Measurements from ENCODE around the gene NME4.

The NME4 gene

GRCh38 chr16:370979-371514 is 26.0 kb upstream of the NME4 start:
- H3K4me1 ChIP-seq (ENCODE audit: insufficient read depth, poor library complexity, severe bottlenecking) = peaks cover 2% of the 10 kb centered on the region
- TF ChIP-seq CTCF (IDR thresholded peaks at IDR 0.05; ENCODE audit: poor library complexity, severe bottlenecking) = no peak
- no peak for DNase-seq (ENCODE audit: low spot score)
- peak overlapping the region; percentile 47 for H3K27ac ChIP-seq (ENCODE audit: poor library complexity, severe bottlenecking)
- H3K36me3 ChIP-seq (ENCODE audit: low read depth) = peaks cover 22% of the 10 kb centered on the region
- H3K4me3 ChIP-seq (ENCODE audit: severe bottlenecking) = peak overlapping the region; percentile 12
- H3K9me3 ChIP-seq (ENCODE audit: severe bottlenecking) = no peaks in the 10 kb centered on the region
- ATAC-seq (ENCODE audit: low read depth) = no peak
- H3K27me3 ChIP-seq (ENCODE audit: insufficient read depth, poor library complexity, severe bottlenecking) = no peaks in the 10 kb centered on the region

DNA sequence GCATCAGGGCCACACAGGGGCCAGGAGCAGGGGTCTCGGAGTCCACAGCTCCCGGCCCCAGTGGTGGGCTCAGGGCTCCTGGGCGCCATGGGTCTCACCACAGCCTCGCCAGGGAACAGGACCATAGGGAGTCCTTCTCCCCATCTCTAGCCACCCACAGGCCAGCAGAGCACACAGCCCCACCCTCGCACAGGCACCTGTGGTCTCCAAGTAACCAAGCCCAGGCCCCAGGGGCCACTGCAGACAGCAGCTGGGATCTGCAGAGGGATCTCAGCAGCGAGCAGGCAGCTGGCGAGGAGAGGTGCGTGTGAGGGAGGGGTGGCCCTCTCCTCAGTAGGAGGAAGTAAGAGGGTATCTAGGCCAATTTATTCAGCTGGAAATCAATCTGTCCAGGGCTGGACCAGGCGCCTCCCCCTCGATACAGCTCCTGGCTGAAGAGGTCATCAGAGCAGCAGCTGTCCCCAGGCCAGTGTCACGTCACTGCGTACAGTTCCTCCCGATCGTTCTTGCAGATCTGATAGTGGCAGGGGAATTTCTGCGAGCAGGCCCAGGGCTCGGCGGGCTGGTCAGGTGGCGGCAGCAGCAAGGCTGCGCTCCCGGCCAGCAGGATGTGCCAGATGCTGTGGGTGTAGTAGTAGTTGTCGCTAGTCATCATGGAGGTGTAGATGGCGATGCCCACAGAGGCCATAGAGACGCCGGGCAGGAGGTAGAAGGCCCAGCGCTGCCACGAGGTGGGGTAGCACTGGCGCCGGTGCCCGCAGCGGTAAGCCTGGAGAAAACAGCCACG is 25.3 kb upstream of the NME4 start:
- no peak for DNase-seq (ENCODE audit: low spot score)
- H3K9me3 ChIP-seq (ENCODE audit: severe bottlenecking) = no peaks in the 10 kb centered on the region
- H3K27me3 ChIP-seq (ENCODE audit: insufficient read depth, poor library complexity, severe bottlenecking) = no peaks in the 10 kb centered on the region
- peaks cover 2% of the 10 kb centered on the region for H3K4me1 ChIP-seq (ENCODE audit: insufficient read depth, poor library complexity, severe bottlenecking)
- no peak for TF ChIP-seq CTCF (IDR thresholded peaks at IDR 0.05; ENCODE audit: poor library complexity, severe bottlenecking)
- peak overlapping the region; percentile 47 for H3K27ac ChIP-seq (ENCODE audit: poor library complexity, severe bottlenecking)
- peaks cover 22% of the 10 kb centered on the region for H3K36me3 ChIP-seq (ENCODE audit: low read depth)
- no peak for ATAC-seq (ENCODE audit: low read depth)
- H3K4me3 ChIP-seq (ENCODE audit: severe bottlenecking) = no peak overlapping the region

DNA sequence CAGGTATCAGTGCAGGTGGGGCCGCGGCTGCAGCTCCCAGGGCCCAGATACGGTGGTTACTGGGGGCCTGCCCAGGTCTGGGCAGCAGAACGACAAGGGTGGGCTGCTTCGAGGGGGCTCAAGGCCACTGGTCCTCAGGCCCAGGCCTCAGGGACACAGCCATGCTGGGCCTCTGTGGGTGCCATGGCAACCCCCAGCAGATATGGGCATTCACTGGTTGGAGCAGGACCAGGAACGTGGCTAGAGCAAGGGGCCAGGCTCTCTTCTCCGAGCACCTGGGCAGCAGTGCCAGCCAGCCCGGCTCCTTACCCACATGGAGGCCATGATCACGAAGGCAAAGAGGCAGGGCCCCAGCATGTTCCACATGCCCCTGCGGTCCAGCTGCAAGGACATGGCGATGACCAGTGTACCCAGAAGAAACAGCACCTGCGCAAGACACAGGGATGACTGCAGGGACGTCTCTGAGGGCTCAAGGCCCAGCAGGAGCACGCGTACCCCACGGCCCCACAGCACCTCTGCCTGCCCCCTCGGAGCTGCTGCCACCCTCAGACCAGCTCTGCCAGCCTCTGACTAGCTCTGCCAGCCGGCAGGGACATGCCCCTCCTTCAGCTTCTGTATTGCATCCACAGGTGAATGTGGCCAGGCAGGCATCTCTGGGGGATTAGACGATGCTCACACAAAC is 24.6 kb upstream of the NME4 start:
- no peak for TF ChIP-seq CTCF (IDR thresholded peaks at IDR 0.05; ENCODE audit: poor library complexity, severe bottlenecking)
- no peak for ATAC-seq (ENCODE audit: low read depth)
- H3K27ac ChIP-seq (ENCODE audit: poor library complexity, severe bottlenecking) = no peak overlapping the region
- peaks cover 22% of the 10 kb centered on the region for H3K36me3 ChIP-seq (ENCODE audit: low read depth)
- DNase-seq (ENCODE audit: low spot score) = peak; percentile 47
- H3K27me3 ChIP-seq (ENCODE audit: insufficient read depth, poor library complexity, severe bottlenecking) = no peaks in the 10 kb centered on the region
- no peak overlapping the region for H3K4me3 ChIP-seq (ENCODE audit: severe bottlenecking)
- no peaks in the 10 kb centered on the region for H3K9me3 ChIP-seq (ENCODE audit: severe bottlenecking)
- peaks cover 2% of the 10 kb centered on the region for H3K4me1 ChIP-seq (ENCODE audit: insufficient read depth, poor library complexity, severe bottlenecking)

GRCh38 chr16:373020-373598 is 23.9 kb upstream of the NME4 start:
- no peaks in the 10 kb centered on the region for H3K27me3 ChIP-seq (ENCODE audit: insufficient read depth, poor library complexity, severe bottlenecking)
- H3K36me3 ChIP-seq (ENCODE audit: low read depth) = peaks cover 20% of the 10 kb centered on the region
- no peaks in the 10 kb centered on the region for H3K9me3 ChIP-seq (ENCODE audit: severe bottlenecking)
- H3K4me3 ChIP-seq (ENCODE audit: severe bottlenecking) = no peak overlapping the region
- no peak for ATAC-seq (ENCODE audit: low read depth)
- H3K4me1 ChIP-seq (ENCODE audit: insufficient read depth, poor library complexity, severe bottlenecking) = peaks cover 2% of the 10 kb centered on the region
- TF ChIP-seq CTCF (IDR thresholded peaks at IDR 0.05; ENCODE audit: poor library complexity, severe bottlenecking) = no peak
- DNase-seq (ENCODE audit: low spot score) = no peak
- H3K27ac ChIP-seq (ENCODE audit: poor library complexity, severe bottlenecking) = no peak overlapping the region

Measured in RWPE2 (cell line).